Measurements from ENCODE around the gene GJB1. TPM values are rescaled to one million over a fixed set of nuclear protein-coding genes. Genes with fewer than 3 reads are reported as not detected.

The GJB1 gene
- total RNA-seq, 1 donor from 2014 or later = not detected

DNA sequence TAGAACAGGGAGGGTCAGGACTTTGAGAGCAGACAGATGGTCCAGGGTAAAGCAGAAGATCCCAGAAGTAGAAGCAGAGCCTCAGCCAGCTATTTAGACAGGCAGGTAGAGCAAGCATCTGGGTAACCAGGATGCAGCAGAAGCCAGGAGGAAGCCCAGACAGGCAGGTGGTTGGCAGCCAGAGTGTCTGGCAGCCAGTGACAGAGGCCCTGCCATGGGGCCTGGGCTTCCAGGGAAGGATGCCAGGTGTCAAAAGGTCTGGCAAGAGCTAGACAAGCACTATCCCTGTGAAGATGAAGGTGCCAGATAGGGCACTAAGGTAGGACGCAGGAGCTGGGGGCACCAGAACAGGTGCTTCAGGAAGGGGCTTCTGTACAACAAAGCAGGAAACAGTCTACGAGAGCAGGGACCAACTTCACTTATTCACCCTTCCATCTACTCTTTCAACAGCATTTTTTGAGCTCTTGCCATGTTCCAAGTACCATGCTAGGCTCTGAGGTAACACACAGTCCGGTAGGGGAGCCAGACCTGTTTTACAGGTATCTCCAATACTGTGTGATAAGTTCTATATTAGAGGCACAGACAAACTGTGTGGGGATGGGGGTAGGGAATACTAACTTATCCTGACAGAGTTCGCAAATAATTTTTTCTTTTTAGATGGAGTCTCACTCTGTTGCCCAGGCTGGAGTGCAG, 38.1 kb upstream of the GJB1 start:
- intact Hi-C loops (cut with DNase I) = loop anchor here (10.0 kb wide), 2 partner anchors 180 to 750 kb away; partner anchors contain the start of gene TAF1
- H3K27ac ChIP-seq = no peak overlapping the region
- no peaks in the 10 kb centered on the region for H3K36me3 ChIP-seq
- no peak for DNase-seq (ENCODE audit: low spot score in 2 of 2)
- TF ChIP-seq, protein P1, sequence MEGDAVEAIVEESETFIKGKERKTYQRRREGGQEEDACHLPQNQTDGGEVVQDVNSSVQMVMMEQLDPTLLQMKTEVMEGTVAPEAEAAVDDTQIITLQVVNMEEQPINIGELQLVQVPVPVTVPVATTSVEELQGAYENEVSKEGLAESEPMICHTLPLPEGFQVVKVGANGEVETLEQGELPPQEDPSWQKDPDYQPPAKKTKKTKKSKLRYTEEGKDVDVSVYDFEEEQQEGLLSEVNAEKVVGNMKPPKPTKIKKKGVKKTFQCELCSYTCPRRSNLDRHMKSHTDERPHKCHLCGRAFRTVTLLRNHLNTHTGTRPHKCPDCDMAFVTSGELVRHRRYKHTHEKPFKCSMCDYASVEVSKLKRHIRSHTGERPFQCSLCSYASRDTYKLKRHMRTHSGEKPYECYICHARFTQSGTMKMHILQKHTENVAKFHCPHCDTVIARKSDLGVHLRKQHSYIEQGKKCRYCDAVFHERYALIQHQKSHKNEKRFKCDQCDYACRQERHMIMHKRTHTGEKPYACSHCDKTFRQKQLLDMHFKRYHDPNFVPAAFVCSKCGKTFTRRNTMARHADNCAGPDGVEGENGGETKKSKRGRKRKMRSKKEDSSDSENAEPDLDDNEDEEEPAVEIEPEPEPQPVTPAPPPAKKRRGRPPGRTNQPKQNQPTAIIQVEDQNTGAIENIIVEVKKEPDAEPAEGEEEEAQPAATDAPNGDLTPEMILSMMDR (IDR thresholded peaks at IDR 0.05) = no peak
- H3K27me3 ChIP-seq = no peaks in the 10 kb centered on the region
- no peak overlapping the region for H3K4me3 ChIP-seq
- no peaks in the 10 kb centered on the region for H3K4me1 ChIP-seq
- no peaks in the 10 kb centered on the region for H3K9me3 ChIP-seq

DNA sequence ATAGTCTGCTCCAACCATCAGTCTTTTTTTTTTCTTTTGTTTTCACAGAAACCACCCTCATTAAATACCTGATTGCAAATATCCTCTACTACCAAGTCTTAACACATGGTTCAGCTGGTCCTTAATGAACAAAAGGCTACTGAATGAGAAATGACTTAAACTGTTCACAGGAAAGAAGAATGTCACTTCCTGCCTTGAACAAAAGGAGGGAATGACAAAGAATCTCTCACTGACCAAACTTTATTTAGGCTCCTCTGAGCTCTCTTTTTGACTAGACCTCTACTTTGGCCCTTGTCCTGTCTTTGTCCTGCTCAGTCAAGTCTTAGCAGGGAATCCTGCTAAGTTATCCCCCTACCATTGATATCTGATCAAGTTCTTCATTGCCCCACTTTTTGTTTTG, 31.8 kb upstream of the GJB1 start:
- TF ChIP-seq, protein P1 (IDR thresholded peaks at IDR 0.05) = no peak
- Histone ChIP-seq H3K9me3 (no peaks in the 10 kb centered on the region), H3K36me3 (no peaks in the 10 kb centered on the region), H3K4me1 (no peaks in the 10 kb centered on the region), H3K4me3 (no peak overlapping the region), H3K27me3 (no peaks in the 10 kb centered on the region), H3K27ac (no peak overlapping the region)
- DNase-seq (ENCODE audit: low spot score in 2 of 2) = no peak
- intact Hi-C loops (cut with DNase I) = no loop called here

GRCh38 chrX:71195964-71196649, 26.9 kb upstream of the GJB1 start:
- H3K4me3 ChIP-seq = no peak overlapping the region
- intact Hi-C loops (cut with DNase I) = no loop called here
- DNase-seq (ENCODE audit: low spot score in 2 of 2) = no peak
- H3K36me3 ChIP-seq = no peaks in the 10 kb centered on the region
- no peaks in the 10 kb centered on the region for H3K4me1 ChIP-seq
- TF ChIP-seq, protein P1 (IDR thresholded peaks at IDR 0.05) = no peak
- H3K27ac ChIP-seq = no peak overlapping the region
- H3K27me3 ChIP-seq = no peaks in the 10 kb centered on the region
- no peaks in the 10 kb centered on the region for H3K9me3 ChIP-seq

GRCh38 chrX:71198066-71198465, 25.0 kb upstream of the GJB1 start:
- no peak overlapping the region for H3K4me3 ChIP-seq
- H3K36me3 ChIP-seq = no peaks in the 10 kb centered on the region
- H3K27me3 ChIP-seq = no peaks in the 10 kb centered on the region
- intact Hi-C loops (cut with DNase I) = no loop called here
- H3K4me1 ChIP-seq = no peaks in the 10 kb centered on the region
- H3K9me3 ChIP-seq = no peaks in the 10 kb centered on the region
- DNase-seq (ENCODE audit: low spot score in 2 of 2) = no peak
- TF ChIP-seq, protein P1 (IDR thresholded peaks at IDR 0.05) = no peak
- H3K27ac ChIP-seq = no peak overlapping the region

GRCh38 chrX:71199252-71200008, 23.6 kb upstream of the GJB1 start:
- no peak for DNase-seq (ENCODE audit: low spot score in 2 of 2)
- H3K27ac ChIP-seq = no peak overlapping the region
- TF ChIP-seq, protein P1 (IDR thresholded peaks at IDR 0.05) = no peak
- no peaks in the 10 kb centered on the region for H3K9me3 ChIP-seq
- no peaks in the 10 kb centered on the region for H3K27me3 ChIP-seq
- intact Hi-C loops (cut with DNase I) = no loop called here
- no peak overlapping the region for H3K4me3 ChIP-seq
- H3K36me3 ChIP-seq = no peaks in the 10 kb centered on the region
- no peaks in the 10 kb centered on the region for H3K4me1 ChIP-seq

All from ascending aorta (tissue), 2 donors.